ENCODE results near the gene ADCY4.

The ADCY4 gene

DNA sequence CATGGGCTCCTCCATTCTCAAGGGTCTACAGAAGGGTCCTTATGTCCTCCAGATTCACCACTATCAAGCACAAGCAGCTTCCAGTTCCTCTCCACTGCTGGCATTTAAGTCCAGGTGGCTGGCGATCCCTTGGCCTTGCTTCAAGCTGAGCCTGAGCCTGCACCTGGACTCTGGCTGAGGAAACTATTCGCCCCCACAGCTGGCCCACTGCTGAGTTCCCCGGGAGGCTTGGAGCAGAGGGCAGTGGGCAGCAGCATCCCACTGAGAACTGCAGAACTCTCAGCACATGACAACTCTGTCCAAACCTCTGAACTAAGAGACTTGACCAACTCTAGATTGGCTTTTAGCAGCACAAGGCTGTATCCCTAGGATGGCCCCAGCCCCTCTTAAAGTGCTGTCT, 52.1 kb downstream of the ADCY4 start:
- POLR2A ChIA-PET = interaction anchor here (1.3 kb wide), 1 partner anchor 12 kb away, joined by 3 read pairs; the partner anchor contains the start of gene RABGGTA
- no peak overlapping the region for H3K4me3 ChIP-seq (ENCODE audit: low read depth, low read length)
- CTCF ChIA-PET = interaction anchor here (0.9 to 7.7 kb wide), 6 partner anchors 10 to 150 kb away, joined by 3 to 63 read pairs (median 10); partner anchors contain the start of genes RABGGTA and TINF2
- TF ChIP-seq, protein P1, sequence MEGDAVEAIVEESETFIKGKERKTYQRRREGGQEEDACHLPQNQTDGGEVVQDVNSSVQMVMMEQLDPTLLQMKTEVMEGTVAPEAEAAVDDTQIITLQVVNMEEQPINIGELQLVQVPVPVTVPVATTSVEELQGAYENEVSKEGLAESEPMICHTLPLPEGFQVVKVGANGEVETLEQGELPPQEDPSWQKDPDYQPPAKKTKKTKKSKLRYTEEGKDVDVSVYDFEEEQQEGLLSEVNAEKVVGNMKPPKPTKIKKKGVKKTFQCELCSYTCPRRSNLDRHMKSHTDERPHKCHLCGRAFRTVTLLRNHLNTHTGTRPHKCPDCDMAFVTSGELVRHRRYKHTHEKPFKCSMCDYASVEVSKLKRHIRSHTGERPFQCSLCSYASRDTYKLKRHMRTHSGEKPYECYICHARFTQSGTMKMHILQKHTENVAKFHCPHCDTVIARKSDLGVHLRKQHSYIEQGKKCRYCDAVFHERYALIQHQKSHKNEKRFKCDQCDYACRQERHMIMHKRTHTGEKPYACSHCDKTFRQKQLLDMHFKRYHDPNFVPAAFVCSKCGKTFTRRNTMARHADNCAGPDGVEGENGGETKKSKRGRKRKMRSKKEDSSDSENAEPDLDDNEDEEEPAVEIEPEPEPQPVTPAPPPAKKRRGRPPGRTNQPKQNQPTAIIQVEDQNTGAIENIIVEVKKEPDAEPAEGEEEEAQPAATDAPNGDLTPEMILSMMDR (IDR thresholded peaks at IDR 0.05; ENCODE audit: insufficient read depth, low read length, missing control alignments) = no peak
- DNase-seq (ENCODE audit: low read depth, low spot score) = no peak

GRCh38 chr14:24281636-24282035, 53.2 kb downstream of the ADCY4 start:
- ChIA-PET CTCF (interaction anchor here (1.9 to 7.7 kb wide), 4 partner anchors 11 to 40 kb away, joined by 6 to 63 read pairs (median 20); partner anchors contain the start of genes RABGGTA and TINF2), POLR2A (no interaction called here)
- H3K4me3 ChIP-seq (ENCODE audit: low read depth, low read length) = no peak overlapping the region
- TF ChIP-seq, protein P1 (IDR thresholded peaks at IDR 0.05; ENCODE audit: insufficient read depth, low read length, missing control alignments) = no peak
- no peak for DNase-seq (ENCODE audit: low read depth, low spot score)

- no peak overlapping the region for H3K4me3 ChIP-seq (ENCODE audit: low read depth, low read length)
- TF ChIP-seq, protein P1 (IDR thresholded peaks at IDR 0.05; ENCODE audit: insufficient read depth, low read length, missing control alignments) = no peak
- no peak for DNase-seq (ENCODE audit: low read depth, low spot score)
- CTCF ChIA-PET = interaction anchor here (0.7 to 7.7 kb wide), 7 partner anchors 10 to 65 kb away, joined by 3 to 63 read pairs (median 13); partner anchors contain the start of genes CIDEB, MDP1 and RABGGTA
- POLR2A ChIA-PET = interaction anchor here (1.1 kb wide), 1 partner anchor 10 kb away, joined by 4 read pairs; the partner anchor contains the start of gene RABGGTA
These were observed 53.9 kb downstream of the ADCY4 start for GRCh38 chr14:24280797-24281460.

DNA sequence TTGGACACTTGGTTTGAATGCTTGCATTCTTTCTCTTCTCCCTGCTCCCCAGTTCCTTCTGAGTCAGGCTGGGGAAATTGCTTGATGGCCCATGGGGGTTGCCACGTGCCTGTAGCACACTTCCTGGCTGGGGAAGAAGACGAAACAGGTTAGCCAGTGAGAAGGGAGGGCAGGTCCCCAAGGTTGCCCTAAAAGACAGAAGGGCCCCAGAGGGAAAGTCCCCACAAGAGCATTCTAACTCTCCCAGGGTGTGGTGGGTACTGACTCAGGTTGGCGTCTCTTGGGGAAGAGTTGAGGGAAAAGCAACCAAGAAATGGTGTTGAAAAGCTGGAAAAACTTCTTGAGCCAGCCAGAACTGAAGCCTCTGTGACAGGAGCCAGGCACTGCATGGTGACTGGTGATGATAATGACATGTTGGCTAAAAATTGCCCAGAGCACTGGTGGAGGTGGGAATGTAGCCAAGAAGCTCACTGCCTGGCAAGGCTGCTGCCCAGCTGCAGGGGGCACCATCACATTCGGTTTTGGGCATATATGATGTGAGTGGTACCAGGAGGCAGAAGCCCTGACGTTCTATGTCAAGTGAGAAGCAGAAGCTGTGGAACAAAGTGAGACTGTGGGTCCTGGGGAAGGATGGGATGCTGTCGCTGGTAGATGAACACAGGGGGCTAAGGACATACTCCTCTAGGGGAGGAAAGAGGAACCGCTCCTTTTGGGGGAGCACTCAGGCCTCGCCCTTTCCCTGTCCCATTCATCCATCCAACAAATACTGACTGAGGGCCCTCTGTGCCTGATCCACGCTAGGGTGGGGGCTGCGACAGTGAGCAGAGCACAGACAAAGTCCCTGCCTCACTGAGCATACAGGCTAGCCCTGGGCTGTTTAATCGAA, 55.3 kb downstream of the ADCY4 start:
- H3K4me3 ChIP-seq (ENCODE audit: low read depth, low read length) = no peak overlapping the region
- no peak for DNase-seq (ENCODE audit: low read depth, low spot score)
- TF ChIP-seq, protein P1 (IDR thresholded peaks at IDR 0.05; ENCODE audit: insufficient read depth, low read length, missing control alignments) = no peak
- CTCF ChIA-PET = interaction anchor here (1.2 to 7.7 kb wide), 6 partner anchors 9 to 189 kb away, joined by 3 to 63 read pairs (median 10); partner anchors contain the start of genes CIDEB and RABGGTA
- POLR2A ChIA-PET = interaction anchor here (0.6 to 1.1 kb wide), 2 partner anchors 8 to 49 kb away, joined by 3 to 4 read pairs; partner anchors contain the start of gene RABGGTA

- ChIA-PET CTCF (interaction anchor here (1.0 to 7.7 kb wide), 5 partner anchors 19 to 55 kb away, joined by 3 to 63 read pairs (median 4); partner anchors contain the start of genes CIDEB, DHRS1 and NOP9), POLR2A (no interaction called here)
- TF ChIP-seq, protein P1 (IDR thresholded peaks at IDR 0.05; ENCODE audit: insufficient read depth, low read length, missing control alignments) = no peak
- H3K4me3 ChIP-seq (ENCODE audit: low read depth, low read length) = no peak overlapping the region
- no peak for DNase-seq (ENCODE audit: low read depth, low spot score)
These were observed 56.4 kb downstream of the ADCY4 start for GRCh38 chr14:24278424-24278823.

Measured in AG04449 (cell line).